NB4 (cell line): Measurements from ENCODE around the gene NT5DC1.

Experiments used
- CTCF ChIP-seq: IDR thresholded peaks from one replicate; pipeline ENCODE4 v1.5.1; 2012; ENCODE audit warnings: low read depth, low read length
- MAX ChIP-seq: IDR thresholded peaks from 2 replicates; pipeline ENCODE4 v1.6.1; 2011; ENCODE audit warnings: low read depth, low read length
- POLR2A ChIP-seq: IDR thresholded peaks from 2 replicates; pipeline ENCODE4 v1.6.1; 2011; ENCODE audit warnings: mild to moderate bottlenecking; ENCODE audit not compliant: insufficient read length; ENCODE audit errors: extremely low read depth

GRCh38 chr6:116060572-116061283, 39.9 kb upstream of the NT5DC1 start, which contains the start of gene FRK:
- no peak for TF ChIP-seq CTCF
- TF ChIP-seq POLR2A = no peak
- no peak for TF ChIP-seq MAX
